NCI-H2081 (cell line): Measurements from ENCODE around the gene CCT8L2.
"Not testable (repeated sequence)": the region's sequence is repeated elsewhere in the genome, so short reads cannot be mapped to it uniquely, and the experiment has no call there.

Source experiments
- DNase-seq, 2 experiments: peaks; one replicate each; lab custom pipeline; 2025; lab: John Stamatoyannopoulos, UW

CCT8L2 gene

DNA sequence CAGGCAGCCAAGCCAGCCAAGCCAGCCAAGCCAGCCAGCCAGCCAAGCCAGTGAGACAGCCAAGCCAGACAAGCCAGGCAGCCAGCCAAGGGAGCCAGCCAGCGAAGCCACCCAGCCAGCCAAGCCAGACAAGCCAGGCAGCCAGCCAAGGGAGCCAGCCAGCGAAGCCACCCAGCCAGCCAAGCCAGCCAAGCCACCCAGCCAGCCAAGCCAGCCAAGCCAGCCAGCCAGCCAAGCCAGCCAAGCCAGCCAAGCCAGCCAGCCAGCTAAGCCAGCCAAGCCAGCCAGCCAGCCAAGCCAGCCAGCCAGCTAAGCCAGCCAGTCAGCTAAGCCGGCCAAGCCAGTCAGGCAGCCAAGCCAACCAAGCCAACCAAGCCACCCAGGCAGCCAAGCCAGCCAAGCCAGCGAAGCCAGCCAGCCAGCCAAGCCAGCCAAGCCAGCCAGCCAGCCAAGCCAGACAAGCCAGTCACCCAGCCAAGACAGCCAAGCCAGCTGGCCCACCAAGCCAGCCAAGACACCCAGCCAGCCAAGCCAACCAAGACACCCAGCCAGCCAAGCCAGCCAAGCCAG is 34.1 kb downstream of the CCT8L2 start:
- not testable (repeated sequence) for DNase-seq

DNA sequence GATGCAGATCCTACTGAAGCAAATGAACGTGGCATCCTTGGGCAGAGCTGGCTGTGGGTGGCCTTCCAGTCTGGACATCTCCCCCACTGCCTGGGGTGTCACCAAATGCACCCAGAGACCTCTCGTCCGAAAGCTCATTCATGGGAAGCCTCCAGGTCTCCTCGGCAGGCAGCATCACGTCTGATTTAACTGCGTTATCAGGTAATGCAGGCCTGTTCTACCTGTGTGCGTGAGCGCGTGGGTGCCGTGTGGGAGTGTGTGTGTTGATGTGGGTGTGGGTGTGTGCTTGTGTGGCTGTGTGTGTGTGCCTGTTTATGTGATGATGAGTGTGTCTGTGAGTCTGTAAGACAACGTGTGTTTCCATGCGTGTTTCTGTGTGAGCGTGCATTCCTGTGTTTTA is 35.1 kb downstream of the CCT8L2 start:
- DNase-seq: not testable (repeated sequence)

DNA sequence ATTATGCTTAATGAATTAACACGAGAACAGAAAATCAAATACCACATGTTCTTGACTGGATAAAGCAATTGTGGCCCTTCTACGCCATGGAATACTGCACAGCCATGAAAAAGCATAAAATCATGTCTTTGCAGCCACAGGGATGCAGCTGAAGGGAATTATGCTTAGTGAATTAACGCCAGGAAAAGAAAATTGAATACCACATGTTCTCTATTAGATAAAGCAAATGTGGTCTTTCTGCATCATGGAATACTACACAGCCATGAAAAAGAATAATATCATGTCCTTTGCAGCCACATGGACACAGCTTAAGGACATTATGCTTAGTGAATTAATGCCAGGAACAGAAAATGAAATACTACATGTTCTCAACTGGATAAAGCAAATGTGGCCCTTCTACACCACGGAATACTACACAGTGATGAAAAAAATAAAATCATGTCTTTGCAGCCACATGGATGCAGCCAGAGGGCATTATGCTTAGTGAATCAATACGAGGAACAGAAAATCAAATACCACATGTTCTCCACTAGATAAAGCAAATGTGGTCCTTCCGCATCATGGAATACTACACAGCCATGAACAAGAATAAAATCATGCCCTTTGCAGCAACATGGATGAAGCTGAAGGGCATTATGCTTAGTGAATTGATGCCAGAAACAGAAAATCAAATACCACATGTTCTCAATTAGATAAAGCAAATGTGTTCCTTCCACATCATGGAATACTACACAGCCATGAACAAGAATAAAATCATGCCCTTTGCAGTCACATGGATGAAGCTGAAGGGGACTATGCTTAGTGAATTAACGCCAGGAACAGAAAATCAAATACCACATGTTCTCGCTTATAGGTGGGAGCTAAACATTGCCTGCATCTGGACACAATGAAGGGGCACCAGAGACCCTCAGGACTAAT is 37.3 kb downstream of the CCT8L2 start:
- DNase-seq: not testable (repeated sequence)

DNA sequence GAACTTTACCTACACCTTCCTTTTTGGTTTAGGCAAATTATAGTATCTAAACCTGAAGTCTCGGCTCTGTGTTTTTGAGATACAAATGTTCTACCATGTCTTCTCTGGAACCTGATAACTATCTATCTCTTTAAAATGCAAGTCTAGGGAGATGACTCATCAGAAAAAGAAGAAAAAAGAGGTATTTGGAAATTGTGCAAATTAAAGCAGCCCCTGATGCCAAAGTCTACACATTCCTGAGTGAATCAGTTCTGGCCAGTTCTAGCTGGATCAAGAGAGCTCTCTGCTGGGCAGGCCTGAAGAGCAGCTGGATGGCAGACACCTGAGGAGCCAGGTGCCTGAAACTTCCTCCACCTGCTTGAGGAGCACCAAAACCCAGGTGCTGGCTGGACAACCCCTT is 49.3 kb downstream of the CCT8L2 start:
- DNase-seq: not testable (repeated sequence)
